A673 (cell line): ENCODE measurements around the gene KDM1A. TPM values are rescaled to one million over a fixed set of nuclear protein-coding genes. Genes with fewer than 3 reads are reported as not detected.

Source experiments
- BruUV-seq: library from RNA; stranded (reverse); fragments of 400-500 nt; replicated peaks from 2 replicates; lab custom pipeline; 2021; lab: Mats Ljungman, UMichigan
- CTCF ChIA-PET: fragments of 300-600 bp; sonication (Branson Sonifier 250); formaldehyde crosslinking; loops from one replicate; lab custom pipeline; 2022; ENCODE audit warnings: antibody characterized with exemption; lab: Charles Lee
- POLR2A ChIA-PET: fragments of 300-600 bp; sonication (Branson Sonifier 250); formaldehyde crosslinking; loops from one replicate; lab custom pipeline; 2022; ENCODE audit warnings: antibody characterized with exemption; ENCODE audit not compliant: low non-redundant PET; lab: Charles Lee
- DNase-seq: peaks from one replicate; pipeline ENCODE4 v3.0.0-alpha.2; 2015; ENCODE audit warnings: low spot score
- H3K27ac ChIP-seq: fragments of 200-600 bp; sonication (generic); 2 replicates; pipeline ENCODE4 v1.5.1; 2016; ENCODE audit warnings: mixed run types, low read depth, mild to moderate bottlenecking, mixed read lengths, antibody characterized with exemption, low read length; ENCODE audit not compliant: poor library complexity, severe bottlenecking
- H3K27me3 ChIP-seq: fragments of 200-600 bp; sonication (generic); replicated peaks from 2 replicates; pipeline ENCODE4 v1.6.1; 2017; ENCODE audit warnings: mixed run types, low read depth, mild to moderate bottlenecking, mixed read lengths, antibody characterized with exemption, low read length; ENCODE audit not compliant: insufficient read depth, poor library complexity
- H3K36me3 ChIP-seq: fragments of 200-600 bp; sonication (generic); 2 replicates; pipeline ENCODE4 v1.6.1; 2016; ENCODE audit warnings: mixed run types, mild to moderate bottlenecking, mixed read lengths, antibody characterized with exemption, low read length; ENCODE audit not compliant: insufficient read depth, poor library complexity, severe bottlenecking
- H3K4me1 ChIP-seq: fragments of 200-600 bp; sonication (generic); 2 replicates; pipeline ENCODE4 v1.6.1; 2017; ENCODE audit warnings: mixed run types, mild to moderate bottlenecking, mixed read lengths, antibody characterized with exemption, low read length; ENCODE audit not compliant: insufficient read depth, poor library complexity, severe bottlenecking
- H3K4me3 ChIP-seq: fragments of 200-600 bp; sonication (generic); 2 replicates; pipeline ENCODE4 v1.5.1; 2016; ENCODE audit warnings: low read depth, mixed run types, mild to moderate bottlenecking, mixed read lengths, low read length; ENCODE audit not compliant: poor library complexity, severe bottlenecking
- H3K9me3 ChIP-seq: fragments of 200-600 bp; sonication (generic); 2 replicates; pipeline ENCODE4 v1.6.1; 2016; ENCODE audit warnings: mixed run types, low read depth, mild to moderate bottlenecking, mixed read lengths, antibody characterized with exemption, low read length; ENCODE audit not compliant: poor library complexity, severe bottlenecking
- EZH2 ChIP-seq: fragments of 200-600 bp; sonication (generic); IDR thresholded peaks from 2 replicates; pipeline ENCODE4 v1.6.1; 2017; ENCODE audit warnings: borderline replicate concordance, low read depth, mild to moderate bottlenecking, mixed read lengths, antibody characterized with exemption, low read length; ENCODE audit not compliant: poor library complexity, severe bottlenecking
- intact Hi-C: fragments of 100-400 bp; cut with micrococcal nuclease; formaldehyde crosslinking; loops from one replicate; pipeline ENCODE4 v1.10.0; 2022; ENCODE audit not compliant: unreplicated experiment
- total RNA-seq: library from RNA; stranded (reverse); gene quantifications from 2 replicates; pipeline ENCODE4 v1.2.3, GENCODE V29; 2021
- TF ChIP-seq, protein P1 (sequence below): fragments of 300-800, 200-600 bp; sonication (generic); conservative IDR thresholded peaks from 2 replicates; pipeline ENCODE4 v1.5.1; 2017; ENCODE audit warnings: low read depth, mild to moderate bottlenecking, antibody characterized with exemption, low read length, moderate library complexity, mixed read lengths

KDM1A gene
- total RNA-seq, 1 experiment from 2014 or later, result 201 TPM

DNA sequence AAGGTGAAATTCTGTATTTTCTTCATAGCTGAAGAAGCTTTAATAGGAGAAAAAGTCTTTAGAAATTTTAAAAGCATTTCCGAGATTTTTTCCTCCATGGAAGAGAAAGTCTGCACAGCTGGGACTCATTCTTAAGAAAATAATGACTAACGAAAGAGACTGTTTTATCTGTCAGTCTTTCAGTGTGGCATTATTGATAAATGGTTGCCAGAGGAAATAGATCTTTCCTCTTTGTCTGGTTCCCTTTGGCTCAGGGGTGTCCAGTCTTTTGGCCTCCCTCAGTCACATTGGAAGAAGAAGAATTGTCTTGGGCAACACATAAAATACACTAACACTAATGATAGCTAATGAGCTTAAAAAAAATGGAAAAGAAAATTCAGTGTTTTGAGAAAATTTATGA, 49.9 kb downstream of the KDM1A start:
- no TSS peak for BruUV-seq
- CTCF ChIA-PET, result no interaction called here
- intact Hi-C loops, result loop anchor here (10.0 kb wide), 1 partner anchor 84 kb away; no protein-coding TSS in a partner anchor
- POLR2A ChIA-PET, result no interaction called here
- Histone ChIP-seq H3K4me1 (no peaks in the 10 kb centered on the region), H3K36me3 (peaks cover 87% of the 10 kb centered on the region), H3K27me3 (no peaks in the 10 kb centered on the region), H3K9me3 (no peaks in the 10 kb centered on the region), H3K27ac (no peak overlapping the region), H3K4me3 (no peak overlapping the region)
- TF ChIP-seq, protein P1, sequence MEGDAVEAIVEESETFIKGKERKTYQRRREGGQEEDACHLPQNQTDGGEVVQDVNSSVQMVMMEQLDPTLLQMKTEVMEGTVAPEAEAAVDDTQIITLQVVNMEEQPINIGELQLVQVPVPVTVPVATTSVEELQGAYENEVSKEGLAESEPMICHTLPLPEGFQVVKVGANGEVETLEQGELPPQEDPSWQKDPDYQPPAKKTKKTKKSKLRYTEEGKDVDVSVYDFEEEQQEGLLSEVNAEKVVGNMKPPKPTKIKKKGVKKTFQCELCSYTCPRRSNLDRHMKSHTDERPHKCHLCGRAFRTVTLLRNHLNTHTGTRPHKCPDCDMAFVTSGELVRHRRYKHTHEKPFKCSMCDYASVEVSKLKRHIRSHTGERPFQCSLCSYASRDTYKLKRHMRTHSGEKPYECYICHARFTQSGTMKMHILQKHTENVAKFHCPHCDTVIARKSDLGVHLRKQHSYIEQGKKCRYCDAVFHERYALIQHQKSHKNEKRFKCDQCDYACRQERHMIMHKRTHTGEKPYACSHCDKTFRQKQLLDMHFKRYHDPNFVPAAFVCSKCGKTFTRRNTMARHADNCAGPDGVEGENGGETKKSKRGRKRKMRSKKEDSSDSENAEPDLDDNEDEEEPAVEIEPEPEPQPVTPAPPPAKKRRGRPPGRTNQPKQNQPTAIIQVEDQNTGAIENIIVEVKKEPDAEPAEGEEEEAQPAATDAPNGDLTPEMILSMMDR, result no peak
- TF ChIP-seq EZH2, result no peak
- no peak for DNase-seq

DNA sequence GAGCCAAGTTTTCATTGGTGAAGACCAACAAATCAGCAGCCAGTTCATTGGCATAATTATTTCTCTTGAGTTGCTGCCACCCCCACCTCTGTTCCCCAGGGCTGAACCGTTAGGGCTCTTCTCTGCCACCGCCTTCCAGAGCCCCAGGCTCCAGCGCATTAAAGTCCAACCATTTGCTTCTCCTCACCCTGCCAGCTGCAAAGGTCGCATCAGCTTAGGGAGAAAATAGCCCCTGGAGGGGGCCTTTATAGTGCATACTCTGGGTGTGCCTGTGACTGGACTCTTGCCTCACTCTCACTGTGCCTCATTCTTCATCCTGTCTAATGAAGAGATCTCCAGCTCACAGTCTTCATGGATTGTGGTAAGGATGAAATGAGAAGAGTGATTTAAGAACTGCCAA, 50.4 kb downstream of the KDM1A start:
- DNase-seq, result no peak
- H3K4me3 ChIP-seq, result no peak overlapping the region
- H3K36me3 ChIP-seq, result peaks cover 88% of the 10 kb centered on the region
- no peaks in the 10 kb centered on the region for H3K27me3 ChIP-seq
- TF ChIP-seq, protein P1, result no peak
- TF ChIP-seq EZH2, result no peak
- ChIA-PET POLR2A (no interaction called here), CTCF (no interaction called here)
- H3K9me3 ChIP-seq, result no peaks in the 10 kb centered on the region
- H3K4me1 ChIP-seq, result no peaks in the 10 kb centered on the region
- intact Hi-C loops, result loop anchor here (10.0 kb wide), 1 partner anchor 85 kb away; no protein-coding TSS in a partner anchor
- BruUV-seq, result no TSS peak
- H3K27ac ChIP-seq, result no peak overlapping the region

DNA sequence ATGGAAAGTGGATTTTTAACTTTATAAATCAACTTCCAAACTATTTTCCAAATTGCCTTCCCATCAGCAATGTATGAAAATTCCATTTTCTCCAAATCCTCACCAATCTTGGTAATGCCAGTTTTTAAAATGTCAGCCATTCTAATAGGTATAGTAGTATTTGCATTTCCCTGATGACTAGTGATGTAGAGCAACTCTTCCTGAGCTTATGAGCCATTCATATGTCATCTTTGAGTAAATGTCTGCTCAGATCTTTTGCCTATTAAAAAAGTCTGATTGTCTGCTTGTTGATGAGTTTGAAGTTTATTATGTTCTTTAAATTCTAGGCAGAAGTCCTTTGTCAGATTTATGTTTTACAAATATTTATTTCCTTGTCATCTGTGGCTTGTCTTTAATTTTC, 54.7 kb downstream of the KDM1A start:
- no peak for DNase-seq
- CTCF ChIA-PET, result no interaction called here
- TF ChIP-seq, protein P1, result no peak
- TF ChIP-seq EZH2, result no peak
- no peaks in the 10 kb centered on the region for H3K4me1 ChIP-seq
- no peak overlapping the region for H3K27ac ChIP-seq
- BruUV-seq, result no TSS peak
- intact Hi-C loops, result no loop called here
- POLR2A ChIA-PET, result no interaction called here
- H3K27me3 ChIP-seq, result no peaks in the 10 kb centered on the region
- H3K9me3 ChIP-seq, result no peaks in the 10 kb centered on the region
- peaks cover 88% of the 10 kb centered on the region for H3K36me3 ChIP-seq
- H3K4me3 ChIP-seq, result no peak overlapping the region
